Neural cell (in vitro differentiated cells): ENCODE results near the gene LEF1. TPM values are rescaled to one million over a fixed set of nuclear protein-coding genes. Genes with fewer than 3 reads are reported as not detected.

Experiments used
- H2AFZ ChIP-seq: fragments of 200-600, 300-800 bp; sonication (generic), shearing (Covaris generic); 2 replicates; pipeline ENCODE4 v1.6.0; 2014; ENCODE audit warnings: low read depth, mild to moderate bottlenecking, antibody characterized with exemption, low read length, moderate library complexity
- H3F3A ChIP-seq: fragments of 200-600 bp; shearing (Covaris generic); 2 replicates; pipeline ENCODE4 v1.6.1; 2016; ENCODE audit warnings: mild to moderate bottlenecking, moderate library complexity, mixed read lengths, antibody characterized with exemption, low read length; ENCODE audit not compliant: insufficient read depth, poor library complexity, severe bottlenecking
- H3K27ac ChIP-seq: fragments of 200-600, 300-800 bp; sonication (generic), shearing (Covaris generic); 2 replicates; pipeline ENCODE4 v1.5.1; 2014; ENCODE audit warnings: mild to moderate bottlenecking, low read length, moderate library complexity
- H3K27me3 ChIP-seq: fragments of 300-800, 200-600 bp; sonication (generic), shearing (Covaris generic); 2 replicates; pipeline ENCODE4 v1.6.0; 2014; ENCODE audit warnings: mild to moderate bottlenecking, low read depth, low read length, moderate library complexity; ENCODE audit not compliant: insufficient read depth
- H3K36me3 ChIP-seq: fragments of 300-800, 200-600 bp; sonication (generic), shearing (Covaris generic); 2 replicates; pipeline ENCODE4 v1.5.1; 2014; ENCODE audit warnings: mild to moderate bottlenecking, antibody characterized with exemption, low read length, moderate library complexity; ENCODE audit not compliant: insufficient read depth
- H3K4me2 ChIP-seq: fragments of 300-800, 200-600 bp; sonication (generic), shearing (Covaris generic); 2 replicates; pipeline ENCODE4 v1.6.0; 2014; ENCODE audit warnings: mild to moderate bottlenecking, low read length
- H3K4me3 ChIP-seq: fragments of 300-800, 200-600 bp; sonication (generic), shearing (Covaris generic); 2 replicates; pipeline ENCODE4 v1.5.1; 2014; ENCODE audit warnings: mild to moderate bottlenecking, low read length, moderate library complexity
- H3K79me2 ChIP-seq: fragments of 200-600 bp; shearing (Covaris generic); replicated peaks from 2 replicates; pipeline ENCODE4 v1.6.0; 2014; ENCODE audit warnings: mild to moderate bottlenecking, low read length, moderate library complexity; ENCODE audit not compliant: insufficient read depth
- H3K9ac ChIP-seq: fragments of 300-800, 200-600 bp; sonication (generic), shearing (Covaris generic); 2 replicates; pipeline ENCODE4 v1.6.1; 2016; ENCODE audit warnings: mild to moderate bottlenecking, low read length, mixed read lengths
- H3K9me2 ChIP-seq: fragments of 200-600 bp; shearing (Covaris generic); 2 replicates; pipeline ENCODE4 v1.6.1; 2016; ENCODE audit warnings: mild to moderate bottlenecking, low read length, mixed read lengths; ENCODE audit not compliant: insufficient read depth
- H3K9me3 ChIP-seq: fragments of 200-600, 300-800 bp; sonication (generic), shearing (Covaris generic); 2 replicates; pipeline ENCODE4 v1.6.1; 2016; ENCODE audit warnings: mild to moderate bottlenecking, mixed run types, low read length, moderate library complexity, mixed read lengths
- H4K20me1 ChIP-seq: fragments of 200-600 bp; shearing (Covaris generic); 2 replicates; pipeline ENCODE4 v1.6.1; 2016; ENCODE audit warnings: mild to moderate bottlenecking, mixed run types; ENCODE audit not compliant: insufficient read depth
- CTCF ChIP-seq: fragments of 450-650 bp; IDR thresholded peaks from 2 replicates; pipeline ENCODE4 v1.5.1; 2014; ENCODE audit warnings: antibody characterized with exemption, mild to moderate bottlenecking, moderate library complexity; ENCODE audit not compliant: poor library complexity, severe bottlenecking
- EP300 ChIP-seq: fragments of 450-650 bp; conservative IDR thresholded peaks from 2 replicates; pipeline ENCODE4 v1.6.1; 2014; ENCODE audit warnings: antibody characterized with exemption, mild to moderate bottlenecking, moderate library complexity; ENCODE audit not compliant: poor library complexity, severe bottlenecking
- EZH2 ChIP-seq: fragments of 200-600, 300-800 bp; shearing (Covaris generic), sonication (generic); IDR thresholded peaks from 2 replicates; pipeline ENCODE4 v1.6.1; 2014; ENCODE audit warnings: antibody characterized with exemption, low read length, borderline replicate concordance, mild to moderate bottlenecking; ENCODE audit not compliant: insufficient read depth, poor library complexity, severe bottlenecking
- MXI1 ChIP-seq: fragments of 450-650 bp; conservative IDR thresholded peaks from 2 replicates; pipeline ENCODE4 v1.6.1; 2014; ENCODE audit warnings: antibody characterized with exemption, mild to moderate bottlenecking; ENCODE audit not compliant: poor library complexity, severe bottlenecking
- POLR2AphosphoS5 ChIP-seq: IDR thresholded peaks from 2 replicates; pipeline ENCODE4 v1.6.1; 2012
- RAD21 ChIP-seq: fragments of 450-650 bp; conservative IDR thresholded peaks from 2 replicates; pipeline ENCODE4 v1.6.1; 2014; ENCODE audit warnings: antibody characterized with exemption, mild to moderate bottlenecking, moderate library complexity
- REST ChIP-seq: IDR thresholded peaks from 2 replicates; pipeline ENCODE4 v1.6.1; 2012; ENCODE audit warnings: borderline replicate concordance
- SMC3 ChIP-seq: fragments of 450-650 bp; conservative IDR thresholded peaks from 2 replicates; pipeline ENCODE4 v1.6.1; 2014; ENCODE audit warnings: antibody characterized with exemption, mild to moderate bottlenecking, moderate library complexity; ENCODE audit not compliant: poor library complexity
- TAF1 ChIP-seq: IDR thresholded peaks from 2 replicates; pipeline ENCODE4 v1.6.1; 2012; ENCODE audit warnings: low read depth
- polyA plus RNA-seq: library from polyadenylated mRNA; depleted of rRNA; stranded (reverse); fragments of >200 nt; gene quantifications from 2 replicates; pipeline ENCODE4 v1.2.3, GENCODE V29; 2014

The LEF1 gene
- polyA plus RNA-seq, 1 donor from 2014 or later: 0.78 TPM

GRCh38 chr4:108204518-108204917 lies 35.8 kb upstream of the LEF1 start:
- H3K4me3 ChIP-seq: no peak overlapping the region
- no peak overlapping the region for H2AFZ ChIP-seq
- no peak overlapping the region for H3K9ac ChIP-seq
- no peak overlapping the region for H3K4me2 ChIP-seq
- H4K20me1 ChIP-seq: no peaks in the 10 kb centered on the region
- no peaks in the 10 kb centered on the region for H3K9me2 ChIP-seq
- H3K27ac ChIP-seq: no peak overlapping the region
- H3K27me3 ChIP-seq: no peaks in the 10 kb centered on the region
- no peaks in the 10 kb centered on the region for H3F3A ChIP-seq
- no peaks in the 10 kb centered on the region for H3K79me2 ChIP-seq
- H3K9me3 ChIP-seq: no peaks in the 10 kb centered on the region
- no peaks in the 10 kb centered on the region for H3K36me3 ChIP-seq
- no peak for TF ChIP-seq TAF1
- no peak for TF ChIP-seq RAD21
- no peak for TF ChIP-seq CTCF
- TF ChIP-seq REST: no peak
- no peak for TF ChIP-seq EZH2
- no peak for TF ChIP-seq MXI1
- no peak for TF ChIP-seq SMC3
- no peak for TF ChIP-seq EP300
- TF ChIP-seq POLR2AphosphoS5: no peak

- no peak overlapping the region for H3K9ac ChIP-seq
- no peak for TF ChIP-seq RAD21
- no peak for TF ChIP-seq CTCF
- TF ChIP-seq SMC3: no peak
- no peak for TF ChIP-seq MXI1
- H3K9me3 ChIP-seq: no peaks in the 10 kb centered on the region
- no peaks in the 10 kb centered on the region for H3K27me3 ChIP-seq
- no peaks in the 10 kb centered on the region for H3K36me3 ChIP-seq
- H3K4me3 ChIP-seq: no peak overlapping the region
- H3F3A ChIP-seq: no peaks in the 10 kb centered on the region
- no peak overlapping the region for H2AFZ ChIP-seq
- no peaks in the 10 kb centered on the region for H4K20me1 ChIP-seq
- no peaks in the 10 kb centered on the region for H3K79me2 ChIP-seq
- no peaks in the 10 kb centered on the region for H3K9me2 ChIP-seq
- no peak overlapping the region for H3K27ac ChIP-seq
- H3K4me2 ChIP-seq: no peak overlapping the region
Observed at GRCh38 chr4:108203377-108203776, 34.6 kb upstream of the LEF1 start.
